22Rv1 (cell line): ENCODE data around the gene ALPP.

ENCODE experiments used
- CTCF ChIP-seq: fragments of 450-650 bp; IDR thresholded peaks from 2 replicates; pipeline ENCODE4 v1.5.1; 2017; ENCODE audit warnings: mild to moderate bottlenecking
- ZFX ChIP-seq: fragments of 450-650 bp; IDR thresholded peaks from 2 replicates; pipeline ENCODE4 v1.6.1; 2017; ENCODE audit warnings: antibody characterized with exemption, borderline replicate concordance

GRCh38 chr2:232329716-232330067 is 48.9 kb upstream of the ALPP start:
- TF ChIP-seq CTCF (no peak), ZFX (no peak)
